GM18907 (cell line): ENCODE data around the gene AK1.

Source experiments
- ATAC-seq: cut with Tn5 transposase; IDR thresholded peaks from one replicate; pipeline ENCODE4 v1.9.1; 2021; ENCODE audit warnings: mild to moderate bottlenecking, moderate library complexity; ENCODE audit not compliant: unreplicated experiment

AK1 gene, protein sequence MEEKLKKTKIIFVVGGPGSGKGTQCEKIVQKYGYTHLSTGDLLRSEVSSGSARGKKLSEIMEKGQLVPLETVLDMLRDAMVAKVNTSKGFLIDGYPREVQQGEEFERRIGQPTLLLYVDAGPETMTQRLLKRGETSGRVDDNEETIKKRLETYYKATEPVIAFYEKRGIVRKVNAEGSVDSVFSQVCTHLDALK

GRCh38 chr9:127877566-127877998, at the start of gene AK1:
Gene AK1 (minus strand): TSS chr9:127877675. CDS start chr9:127874617, 3,058 bp downstream.
- no peak for ATAC-seq

DNA sequence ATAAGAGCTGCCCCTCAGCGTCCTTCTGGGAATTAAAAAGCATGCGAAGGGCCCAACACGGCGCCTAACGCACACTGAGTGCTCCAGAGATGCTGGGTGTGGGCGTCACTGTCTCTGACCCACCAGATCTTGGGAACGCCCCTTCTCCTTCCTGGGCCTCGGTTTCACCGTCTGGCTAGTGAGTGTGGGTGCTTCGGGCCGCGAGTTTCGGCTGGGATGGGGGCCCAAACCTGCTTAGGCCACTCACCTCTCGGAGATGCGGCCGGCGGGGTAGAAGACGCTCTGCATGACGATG, 49.4 kb upstream of the AK1 start:
- ATAC-seq: no peak

DNA sequence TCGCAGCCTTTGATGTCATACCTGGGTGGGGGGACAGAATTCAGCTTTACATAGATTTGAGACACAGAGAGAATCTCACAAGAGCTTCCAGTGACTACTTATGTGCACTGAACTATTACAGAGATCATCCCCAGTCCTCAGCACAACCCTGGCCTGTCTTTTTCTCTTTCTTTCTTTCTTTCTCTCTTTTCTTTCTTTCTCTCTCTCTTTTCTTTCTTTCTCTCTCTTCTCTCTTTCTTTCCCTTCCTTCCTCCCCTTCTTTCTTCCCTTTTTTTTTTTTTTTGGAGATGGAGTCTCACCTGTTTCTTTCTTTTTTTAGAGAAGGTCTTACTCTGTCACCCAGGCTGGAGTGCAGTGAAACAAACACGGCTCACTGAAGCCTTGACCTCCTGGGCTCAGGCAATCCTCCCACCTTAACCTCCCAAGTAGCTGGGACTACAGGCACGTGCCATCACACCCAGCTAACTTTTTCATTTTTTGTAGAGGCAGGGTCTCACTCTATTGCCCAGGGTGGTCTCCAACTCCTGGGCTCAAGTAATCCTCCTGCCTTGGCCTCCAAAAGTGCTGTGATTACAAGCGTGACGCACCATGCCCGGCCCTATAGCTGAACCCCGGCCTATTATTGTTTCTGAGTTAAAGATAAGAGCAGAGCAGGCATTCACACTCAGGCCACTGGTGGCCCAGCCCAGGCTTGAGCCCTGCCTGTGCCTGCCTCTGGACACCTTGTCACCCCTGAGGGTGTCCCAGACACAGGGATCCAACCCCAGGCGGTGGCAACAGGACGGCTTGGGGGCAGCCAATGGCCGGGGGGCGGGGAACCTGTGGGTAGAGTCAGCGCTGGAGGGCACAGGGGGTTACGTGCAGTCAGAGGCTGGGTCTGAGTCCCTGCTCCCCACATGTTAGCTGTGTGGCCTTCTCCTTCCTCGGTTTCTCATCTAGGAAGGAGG, 48.8 kb upstream of the AK1 start:
- no peak for ATAC-seq

GRCh38 chr9:127924736-127925444, 47.4 kb upstream of the AK1 start:
- no peak for ATAC-seq

DNA sequence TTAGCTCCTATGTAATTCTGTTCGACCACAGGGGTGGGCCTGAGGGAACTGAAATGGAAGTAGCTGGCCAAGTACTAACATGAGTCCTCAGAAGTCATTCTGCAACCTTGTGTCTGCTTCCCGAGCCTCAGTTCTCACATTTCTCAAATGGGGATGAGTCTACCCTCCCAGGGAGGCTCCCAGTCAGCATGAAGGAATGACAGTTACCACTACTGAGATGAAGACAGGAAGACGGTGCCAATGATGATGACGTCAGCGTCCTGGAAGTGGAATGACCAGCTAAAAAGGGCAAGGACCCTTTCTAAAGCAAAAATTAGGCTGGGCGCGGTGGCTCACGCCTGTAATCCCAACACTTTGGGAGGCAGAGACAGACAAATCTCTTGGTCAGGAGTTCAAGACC, 46.3 kb upstream of the AK1 start:
- ATAC-seq: no peak

DNA sequence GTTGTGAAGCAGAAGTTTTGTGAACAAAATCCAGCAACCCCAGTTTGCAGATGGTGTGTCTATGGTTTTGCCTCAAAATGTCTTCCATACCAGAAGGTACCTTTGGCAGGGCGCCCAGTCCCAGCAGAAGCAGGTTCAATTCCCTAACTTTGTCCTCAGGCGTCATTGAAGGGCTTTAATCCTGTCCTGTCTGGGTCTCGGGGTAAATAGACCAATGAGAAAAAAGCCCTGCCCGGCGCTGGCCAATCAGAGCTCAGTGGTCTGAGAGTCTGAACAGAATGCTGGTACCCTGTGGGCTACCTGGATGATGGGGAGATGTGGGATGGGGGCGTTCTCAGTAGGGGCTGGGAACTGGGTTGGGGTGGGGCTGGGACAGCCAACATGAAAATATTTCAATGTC, 45.6 kb upstream of the AK1 start:
- ATAC-seq: no peak

DNA sequence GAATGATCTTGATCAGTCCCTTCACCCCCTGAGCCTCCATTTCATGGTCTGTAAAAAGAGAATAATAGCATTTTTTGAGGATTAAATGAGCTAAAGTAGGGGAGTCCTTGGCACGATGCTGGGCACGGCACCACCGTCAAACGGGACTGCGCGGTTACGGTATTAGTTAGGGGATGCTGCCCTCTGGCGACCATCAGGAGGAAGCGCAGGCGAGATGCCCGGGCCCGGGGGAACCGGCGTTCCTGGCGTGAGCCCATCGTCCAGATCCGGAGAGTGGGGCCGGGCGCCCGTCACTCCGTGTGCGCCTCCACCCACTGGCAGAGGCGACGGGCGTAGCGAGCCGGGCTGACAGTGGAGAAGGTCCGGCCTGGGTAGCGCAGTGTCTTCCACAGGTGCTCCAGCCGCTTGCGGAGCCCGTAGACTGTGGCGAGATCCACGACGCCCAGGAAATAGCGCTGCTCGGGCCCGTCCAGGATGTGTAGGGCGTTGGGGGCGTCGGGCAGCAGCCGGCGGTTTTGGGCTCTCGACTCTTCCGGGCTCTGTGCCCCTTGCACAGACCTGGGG, 44.2 kb upstream of the AK1 start:
- ATAC-seq: no peak

DNA sequence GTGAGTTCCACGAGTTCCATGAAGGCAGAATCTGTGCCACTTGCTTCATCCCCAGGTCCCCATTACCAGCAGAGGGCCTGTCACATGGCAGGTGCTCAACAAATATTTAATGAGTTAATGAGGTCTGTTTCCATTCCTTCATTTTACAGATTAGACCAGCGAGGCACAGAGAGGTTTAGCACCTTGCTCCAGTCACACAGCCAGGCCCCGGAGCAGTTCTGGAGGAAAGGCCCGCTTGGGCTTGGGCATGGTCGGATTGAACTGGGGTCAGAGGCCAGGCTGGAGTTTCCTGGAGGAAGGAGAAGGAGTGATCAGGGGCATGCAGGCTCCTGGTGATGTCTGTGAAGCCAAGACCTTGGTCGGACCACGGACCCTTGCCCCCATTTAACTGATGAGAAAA, 43.3 kb upstream of the AK1 start:
- no peak for ATAC-seq

GRCh38 chr9:127919253-127919815, 41.9 kb upstream of the AK1 start:
- ATAC-seq: no peak

GRCh38 chr9:127918183-127919107, 41.0 kb upstream of the AK1 start:
- ATAC-seq: no peak

- ATAC-seq: peak; percentile 34
Measured at GRCh38 chr9:127917603-127918002, 40.1 kb upstream of the AK1 start.

- peak; percentile 59 for ATAC-seq
Measured at GRCh38 chr9:127916720-127917581, 39.5 kb upstream of the AK1 start, which contains the start of gene ST6GALNAC4. Gene ST6GALNAC4 (minus strand): TSS chr9:127917041. CDS start chr9:127916419, 622 bp downstream.

DNA sequence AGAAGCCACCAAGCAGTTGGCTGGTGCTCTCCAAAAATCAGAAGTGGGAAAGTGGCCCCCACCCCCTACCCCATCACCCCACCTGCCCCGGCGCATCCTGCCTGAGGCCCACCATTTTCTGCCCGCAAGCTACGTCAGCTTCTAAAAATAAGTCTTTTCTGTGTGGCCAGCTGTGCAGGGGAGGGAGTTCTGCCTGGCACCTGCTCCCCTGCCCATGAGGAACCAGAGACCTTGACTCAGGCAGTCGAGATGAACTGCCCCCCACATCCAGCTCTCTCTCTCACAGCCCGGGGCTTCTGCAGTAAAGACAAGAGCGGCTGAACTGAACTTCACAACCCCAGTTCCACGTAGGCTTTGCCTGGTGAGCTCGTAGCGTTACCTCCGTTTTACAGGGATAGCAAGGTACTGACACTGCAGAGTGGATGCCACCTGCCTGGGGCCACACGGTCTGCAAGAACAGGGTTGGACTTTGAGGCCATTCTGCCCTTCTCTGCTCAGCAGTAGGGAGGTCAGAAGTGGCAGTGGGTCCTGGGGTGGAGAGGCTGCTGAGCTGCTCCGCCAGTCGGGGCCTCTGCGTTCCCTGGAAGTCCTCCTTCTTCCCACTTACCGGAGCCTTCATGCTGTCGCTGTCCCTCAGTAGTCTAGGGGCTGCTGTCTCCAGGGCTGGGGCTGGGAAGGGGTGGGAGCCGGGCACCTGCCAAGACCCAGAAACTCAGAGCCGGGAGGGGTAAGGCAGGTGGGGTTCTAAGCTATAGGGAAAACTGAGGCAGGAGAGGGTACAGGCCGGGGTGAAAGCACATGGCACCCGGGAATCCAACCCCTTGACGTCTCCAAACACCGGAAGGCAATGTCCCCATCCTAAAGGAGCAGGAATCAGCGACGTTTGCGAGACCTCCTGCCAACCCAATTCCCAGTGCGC, 38.6 kb upstream of the AK1 start:
- ATAC-seq: peak; percentile 28

- peak; percentile 7 for ATAC-seq
Measured at GRCh38 chr9:127915325-127915752, 37.9 kb upstream of the AK1 start.

DNA sequence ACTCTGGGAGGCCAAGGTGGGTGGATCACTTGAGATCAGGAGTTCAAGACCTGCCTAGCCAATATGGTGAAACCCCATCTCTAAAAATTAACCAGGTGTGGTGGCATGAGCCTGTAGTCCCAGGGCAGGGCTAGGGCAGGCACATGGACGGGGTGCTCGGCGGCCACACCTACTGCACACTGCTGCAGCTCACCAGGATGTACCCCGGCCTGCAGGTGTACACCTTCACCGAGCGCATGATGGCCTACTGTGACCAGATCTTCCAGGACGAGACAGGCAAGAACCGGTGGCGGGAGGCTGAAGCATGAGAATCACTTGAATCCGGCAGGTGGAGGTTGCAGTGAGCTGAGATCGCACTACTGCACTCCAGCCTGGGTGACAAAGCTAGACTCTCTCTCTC, 36.2 kb upstream of the AK1 start:
- ATAC-seq: no peak

GRCh38 chr9:127912882-127913281, 35.4 kb upstream of the AK1 start:
- no peak for ATAC-seq

DNA sequence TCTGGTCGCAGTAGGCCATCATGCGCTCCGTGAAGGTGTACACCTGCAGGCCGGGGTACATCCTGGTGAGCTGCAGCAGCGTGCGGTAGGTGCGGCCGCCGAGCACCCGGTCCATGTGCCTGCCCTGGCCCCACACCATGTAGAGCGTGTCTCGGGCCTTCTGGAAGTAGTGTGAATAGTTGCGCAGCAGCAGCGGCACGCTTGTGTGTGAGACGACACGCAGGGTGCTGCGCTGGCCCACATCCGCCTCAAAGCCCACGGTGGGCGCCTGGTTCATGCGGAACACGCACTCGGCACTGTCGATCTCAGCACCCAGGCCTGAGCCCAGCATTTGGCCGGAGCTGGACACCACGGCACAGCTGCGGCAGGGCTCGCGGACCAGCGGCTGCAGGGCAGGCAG, 34.8 kb upstream of the AK1 start:
- no peak for ATAC-seq
